HepG2 (cell line): Measurements from ENCODE around the gene HS3ST3A1. TPM values are rescaled to one million over a fixed set of nuclear protein-coding genes. Genes with fewer than 3 reads are reported as not detected.

Experiments
- MEIS2 ChIP-seq: sonication (generic); formaldehyde crosslinking; IDR thresholded peaks from 2 replicates; pipeline ENCODE4 v1.9.0; 2021; ENCODE audit warnings: mild to moderate bottlenecking, missing genetic modification reagents
- NCOA5 ChIP-seq: sonication (generic); formaldehyde crosslinking; IDR thresholded peaks from 2 replicates; pipeline ENCODE4 v1.4.0; 2020; ENCODE audit warnings: missing genetic modification reagents
- NFKB2 ChIP-seq: sonication (generic); formaldehyde crosslinking; IDR thresholded peaks from 2 replicates; pipeline ENCODE4 v1.4.0; 2020; ENCODE audit warnings: missing genetic modification reagents, borderline replicate concordance
- PITX1 ChIP-seq: sonication (generic); formaldehyde crosslinking; IDR thresholded peaks from 2 replicates; pipeline ENCODE4 v1.5.1; 2020; ENCODE audit warnings: mild to moderate bottlenecking, missing genetic modification reagents
- SETDB1 ChIP-seq: sonication (generic); formaldehyde crosslinking; IDR thresholded peaks from 2 replicates; pipeline ENCODE4 v1.5.1; 2020; ENCODE audit warnings: missing genetic modification reagents, mild to moderate bottlenecking, borderline replicate concordance
- SIX4 ChIP-seq: sonication (generic); formaldehyde crosslinking; IDR thresholded peaks from 2 replicates; pipeline ENCODE4 v1.4.0; 2020; ENCODE audit warnings: missing genetic modification reagents
- ZNF558 ChIP-seq: sonication (generic); formaldehyde crosslinking; IDR thresholded peaks from 2 replicates; pipeline ENCODE4 v1.9.0; 2022; ENCODE audit warnings: mild to moderate bottlenecking, missing genetic modification reagents, borderline replicate concordance
- ZNF720 ChIP-seq: sonication (generic); formaldehyde crosslinking; IDR thresholded peaks from 2 replicates; pipeline ENCODE4 v1.4.0; 2020; ENCODE audit warnings: missing genetic modification reagents
- ZZZ3 ChIP-seq: sonication (generic); formaldehyde crosslinking; IDR thresholded peaks from 2 replicates; pipeline ENCODE4 v1.4.0; 2020; ENCODE audit warnings: missing genetic modification reagents, mild to moderate bottlenecking, borderline replicate concordance
- polyA plus RNA-seq, 8 experiments: library from polyadenylated mRNA; depleted of rRNA in 3 of 8; stranded (reverse) in 7 of 8; unstranded in 1 of 8; fragments of >200 nt; fragmentation: Illumina TruSeq in 4 of 8; extraction: Trizol in 4 of 8; gene quantifications; 2 replicates each; pipeline versions ENCODE4 v1.2.1 to v1.2.3, GENCODE V29; 2011 to 2016; ENCODE audit warnings: low read depth in 4 of 8, missing spikeins in 1 of 8, mixed read lengths in 1 of 8; ENCODE audit not compliant: insufficient read depth in 1 of 8
- total RNA-seq, 5 experiments: library from RNA; depleted of rRNA; stranded (reverse); fragments of >200 nt; fragmentation: Illumina TruSeq; extraction: Trizol; gene quantifications; 2 replicates each; pipeline ENCODE4 v1.2.3, GENCODE V29; 2016; ENCODE audit warnings: low read depth in 1 of 5
- TF ChIP-seq, protein P1 (sequence below): sonication (generic); formaldehyde crosslinking; IDR thresholded peaks from 2 replicates; pipeline ENCODE4 v1.4.0; 2020; ENCODE audit warnings: missing genetic modification reagents
- TF ChIP-seq, protein P2 (sequence below): sonication (generic); formaldehyde crosslinking; IDR thresholded peaks from 2 replicates; pipeline ENCODE4 v1.4.0; 2020; ENCODE audit warnings: missing genetic modification reagents

HS3ST3A1 gene
- total and polyA plus RNA-seq, 2 of the 13 experiments (the other 11 are each of a cell fraction or from before 2014, with no cell fraction given): 1.3 to 3.5 TPM

DNA sequence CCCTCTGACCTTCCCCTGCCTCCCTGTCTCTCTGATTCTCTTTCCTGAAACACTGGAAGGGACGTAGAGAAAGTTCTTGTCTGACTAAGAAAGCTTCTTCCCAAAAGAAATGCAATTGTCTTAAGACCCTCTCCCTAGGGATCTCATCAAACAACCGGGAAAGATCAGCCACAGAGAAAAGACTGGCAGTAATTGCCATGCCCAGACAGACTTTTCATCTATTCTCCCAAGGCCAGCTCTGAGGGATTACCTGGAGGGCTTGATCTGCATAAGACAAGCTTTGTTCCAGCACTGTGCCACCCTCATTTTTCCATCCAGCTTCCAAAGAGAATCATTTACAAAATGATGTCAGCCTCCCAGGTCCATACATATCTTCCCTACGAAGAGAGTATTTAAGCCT, 38.8 kb upstream of the HS3ST3A1 start (continued):
- TF ChIP-seq, protein P1, sequence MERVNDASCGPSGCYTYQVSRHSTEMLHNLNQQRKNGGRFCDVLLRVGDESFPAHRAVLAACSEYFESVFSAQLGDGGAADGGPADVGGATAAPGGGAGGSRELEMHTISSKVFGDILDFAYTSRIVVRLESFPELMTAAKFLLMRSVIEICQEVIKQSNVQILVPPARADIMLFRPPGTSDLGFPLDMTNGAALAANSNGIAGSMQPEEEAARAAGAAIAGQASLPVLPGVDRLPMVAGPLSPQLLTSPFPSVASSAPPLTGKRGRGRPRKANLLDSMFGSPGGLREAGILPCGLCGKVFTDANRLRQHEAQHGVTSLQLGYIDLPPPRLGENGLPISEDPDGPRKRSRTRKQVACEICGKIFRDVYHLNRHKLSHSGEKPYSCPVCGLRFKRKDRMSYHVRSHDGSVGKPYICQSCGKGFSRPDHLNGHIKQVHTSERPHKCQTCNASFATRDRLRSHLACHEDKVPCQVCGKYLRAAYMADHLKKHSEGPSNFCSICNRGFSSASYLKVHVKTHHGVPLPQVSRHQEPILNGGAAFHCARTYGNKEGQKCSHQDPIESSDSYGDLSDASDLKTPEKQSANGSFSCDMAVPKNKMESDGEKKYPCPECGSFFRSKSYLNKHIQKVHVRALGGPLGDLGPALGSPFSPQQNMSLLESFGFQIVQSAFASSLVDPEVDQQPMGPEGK (CRISPR knock-in tag): no peak
- no peak for TF ChIP-seq ZNF558 (CRISPR knock-in tag)
- TF ChIP-seq PITX1: no peak
- TF ChIP-seq, protein P2, sequence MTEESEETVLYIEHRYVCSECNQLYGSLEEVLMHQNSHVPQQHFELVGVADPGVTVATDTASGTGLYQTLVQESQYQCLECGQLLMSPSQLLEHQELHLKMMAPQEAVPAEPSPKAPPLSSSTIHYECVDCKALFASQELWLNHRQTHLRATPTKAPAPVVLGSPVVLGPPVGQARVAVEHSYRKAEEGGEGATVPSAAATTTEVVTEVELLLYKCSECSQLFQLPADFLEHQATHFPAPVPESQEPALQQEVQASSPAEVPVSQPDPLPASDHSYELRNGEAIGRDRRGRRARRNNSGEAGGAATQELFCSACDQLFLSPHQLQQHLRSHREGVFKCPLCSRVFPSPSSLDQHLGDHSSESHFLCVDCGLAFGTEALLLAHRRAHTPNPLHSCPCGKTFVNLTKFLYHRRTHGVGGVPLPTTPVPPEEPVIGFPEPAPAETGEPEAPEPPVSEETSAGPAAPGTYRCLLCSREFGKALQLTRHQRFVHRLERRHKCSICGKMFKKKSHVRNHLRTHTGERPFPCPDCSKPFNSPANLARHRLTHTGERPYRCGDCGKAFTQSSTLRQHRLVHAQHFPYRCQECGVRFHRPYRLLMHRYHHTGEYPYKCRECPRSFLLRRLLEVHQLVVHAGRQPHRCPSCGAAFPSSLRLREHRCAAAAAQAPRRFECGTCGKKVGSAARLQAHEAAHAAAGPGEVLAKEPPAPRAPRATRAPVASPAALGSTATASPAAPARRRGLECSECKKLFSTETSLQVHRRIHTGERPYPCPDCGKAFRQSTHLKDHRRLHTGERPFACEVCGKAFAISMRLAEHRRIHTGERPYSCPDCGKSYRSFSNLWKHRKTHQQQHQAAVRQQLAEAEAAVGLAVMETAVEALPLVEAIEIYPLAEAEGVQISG: no peak
- no peak for TF ChIP-seq ZZZ3 (CRISPR knock-in tag)
- no peak for TF ChIP-seq NFKB2
- TF ChIP-seq SIX4 (CRISPR knock-in tag): no peak
- TF ChIP-seq NCOA5 (CRISPR knock-in tag): no peak
- no peak for TF ChIP-seq ZNF720 (CRISPR knock-in tag)
- TF ChIP-seq SETDB1: no peak
- TF ChIP-seq MEIS2: no peak
